ENCODE data around the gene CAPN9.

GRCh38 chr1:230711245-230711644 is 35.9 kb upstream of the CAPN9 start:
- TF ChIP-seq MXI1 (IDR thresholded peaks at IDR 0.05; ENCODE audit: low read depth, low read length): no peak
- TF ChIP-seq SIN3A (IDR thresholded peaks at IDR 0.05; ENCODE audit: borderline replicate concordance in 2 of 2, control insufficient read depth in 1 of 2, low read depth in 2 of 2, low read length in 2 of 2): no peak
- TF ChIP-seq CTCF (IDR thresholded peaks at IDR 0.05 in 2 of 3, conservative IDR thresholded peaks at IDR 0.05 in 1 of 3; ENCODE audit: insufficient read depth in 2 of 3, low read depth in 1 of 3, low read length in 3 of 3): no peak
- TF ChIP-seq HNRNPL (IDR thresholded peaks at IDR 0.05; ENCODE audit: low read depth, low read length): no peak
- TF ChIP-seq EZH2 (IDR thresholded peaks at IDR 0.05; ENCODE audit: borderline replicate concordance, low read depth, low read length): no peak
- no peak for TF ChIP-seq ZC3H4 (CRISPR knock-in tag; IDR thresholded peaks at IDR 0.05; ENCODE audit: borderline replicate concordance)
- no peak for TF ChIP-seq SNAPC5 (CRISPR knock-in tag; IDR thresholded peaks at IDR 0.05)
- no peak for TF ChIP-seq CUX1 (CRISPR knock-in tag; IDR thresholded peaks at IDR 0.05)
- no peak for TF ChIP-seq JUN (IDR thresholded peaks at IDR 0.05; ENCODE audit: borderline replicate concordance, low read depth, low read length)
- TF ChIP-seq JUN (CRISPR knock-in tag; IDR thresholded peaks at IDR 0.05; ENCODE audit: borderline replicate concordance): no peak
- no peak for TF ChIP-seq BDP1 (IDR thresholded peaks at IDR 0.05; ENCODE audit: insufficient read depth, insufficient read length)
- no peak for TF ChIP-seq MAFK (IDR thresholded peaks at IDR 0.05; ENCODE audit: low read length)
- TF ChIP-seq HINFP (tag; conservative IDR thresholded peaks at IDR 0.05; ENCODE audit: low read depth): peak; percentile 41; the same call in 1 of the 2 replicates
